Measurements from ENCODE around the gene KIF26A.

DNA sequence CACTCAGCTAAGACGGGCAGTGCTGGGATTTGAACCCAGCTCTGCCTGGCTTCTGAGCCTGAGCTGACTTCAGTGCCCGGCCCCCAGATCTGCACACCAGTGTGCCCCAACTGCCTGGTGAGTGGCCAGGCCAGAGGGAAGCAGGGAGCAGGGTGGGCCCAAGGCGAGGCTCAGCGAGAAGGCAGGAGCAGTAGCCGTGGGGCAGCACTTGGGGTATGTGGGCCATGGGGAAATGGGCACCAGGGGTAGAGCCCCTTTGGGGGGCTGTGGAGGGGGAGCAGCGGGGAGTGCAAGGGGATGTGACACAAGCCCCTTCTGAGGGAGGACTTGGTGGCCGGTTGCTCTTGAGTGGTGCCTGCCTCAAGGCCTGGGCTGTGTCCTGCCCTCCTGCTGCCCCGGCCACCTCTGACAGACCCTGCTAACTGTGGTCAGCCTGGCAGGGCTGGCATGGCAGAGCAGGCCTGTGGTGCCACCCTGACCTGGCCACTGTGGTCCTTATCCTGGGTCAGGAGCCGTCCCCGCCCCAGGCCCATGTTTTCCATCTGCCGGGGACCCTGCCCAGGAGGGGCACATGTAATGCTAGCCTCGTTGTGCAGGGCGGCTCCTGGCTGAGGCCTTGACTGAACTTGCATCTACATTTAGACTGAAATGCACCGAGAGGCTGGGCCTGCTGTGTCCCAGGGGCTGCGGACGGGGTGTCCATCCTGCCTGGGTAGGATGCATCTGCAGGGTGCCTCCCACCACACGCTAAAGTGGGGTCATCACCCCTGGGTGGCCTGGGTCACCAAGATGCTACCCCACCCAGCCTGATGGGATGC, 90.5 kb downstream of the KIF26A start:
- TF ChIP-seq, protein P1, sequence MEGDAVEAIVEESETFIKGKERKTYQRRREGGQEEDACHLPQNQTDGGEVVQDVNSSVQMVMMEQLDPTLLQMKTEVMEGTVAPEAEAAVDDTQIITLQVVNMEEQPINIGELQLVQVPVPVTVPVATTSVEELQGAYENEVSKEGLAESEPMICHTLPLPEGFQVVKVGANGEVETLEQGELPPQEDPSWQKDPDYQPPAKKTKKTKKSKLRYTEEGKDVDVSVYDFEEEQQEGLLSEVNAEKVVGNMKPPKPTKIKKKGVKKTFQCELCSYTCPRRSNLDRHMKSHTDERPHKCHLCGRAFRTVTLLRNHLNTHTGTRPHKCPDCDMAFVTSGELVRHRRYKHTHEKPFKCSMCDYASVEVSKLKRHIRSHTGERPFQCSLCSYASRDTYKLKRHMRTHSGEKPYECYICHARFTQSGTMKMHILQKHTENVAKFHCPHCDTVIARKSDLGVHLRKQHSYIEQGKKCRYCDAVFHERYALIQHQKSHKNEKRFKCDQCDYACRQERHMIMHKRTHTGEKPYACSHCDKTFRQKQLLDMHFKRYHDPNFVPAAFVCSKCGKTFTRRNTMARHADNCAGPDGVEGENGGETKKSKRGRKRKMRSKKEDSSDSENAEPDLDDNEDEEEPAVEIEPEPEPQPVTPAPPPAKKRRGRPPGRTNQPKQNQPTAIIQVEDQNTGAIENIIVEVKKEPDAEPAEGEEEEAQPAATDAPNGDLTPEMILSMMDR (IDR thresholded peaks at IDR 0.05), result no peak
- TF ChIP-seq POLR2A (IDR thresholded peaks at IDR 0.05; ENCODE audit: low read depth) (no peak), POLR2AphosphoS5 (IDR thresholded peaks at IDR 0.05) (no peak)

All from esophagus muscularis mucosa (tissue), 3 donors.